GM12872 (cell line): Measurements from ENCODE around the gene DPH5.

Source experiments
- CTCF ChIP-seq: IDR thresholded peaks from 3 replicates; pipeline ENCODE4 v1.5.1; 2011; ENCODE audit warnings: low read depth, mild to moderate bottlenecking, low read length, moderate library complexity; ENCODE audit not compliant: insufficient read depth

DPH5 gene

GRCh38 chr1:100941098-100941527 is 84.5 kb downstream of the DPH5 start:
- no peak for TF ChIP-seq CTCF
